Skin epidermis (tissue), 12 donors: ENCODE results near the gene GCC1.
"Not testable (repeated sequence)": the region's sequence is repeated elsewhere in the genome, so short reads cannot be mapped to it uniquely, and the experiment has no call there.

Experiments used
- H3K27ac ChIP-seq, 21 experiments: fragments of 200-600 bp; sonication (generic) in 11 of 21; one replicate each; pipeline ENCODE4 v1.5.0; 2020; ENCODE audit warnings: mild to moderate bottlenecking in 3 of 21, inconsistent platforms in 2 of 21, moderate library complexity in 2 of 21
- H3K4me3 ChIP-seq, 7 experiments: fragments of 200-600 bp; sonication (generic) in 2 of 7; one replicate each; pipeline ENCODE4 v1.5.0; 2020; ENCODE audit warnings: inconsistent platforms in 2 of 7, mild to moderate bottlenecking in 2 of 7, moderate library complexity in 1 of 7

The GCC1 gene

GRCh38 chr7:127591591-127591990 is 6.2 kb upstream of the GCC1 start:
- no peak overlapping the region for H3K4me3 ChIP-seq
- H3K27ac ChIP-seq: no peak overlapping the region

- Histone ChIP-seq H3K27ac (no peak overlapping the region), H3K4me3 (no peak overlapping the region)
Measured at GRCh38 chr7:127591189-127591588, 5.8 kb upstream of the GCC1 start.

- peak overlapping the region in 1 of 21 experiments; percentile 91 for H3K27ac ChIP-seq
- peak overlapping the region in 1 of 7 experiments; percentile 94 for H3K4me3 ChIP-seq
Measured at GRCh38 chr7:127589896-127590295, 4.5 kb upstream of the GCC1 start.

GRCh38 chr7:127588697-127589482 is 3.5 kb upstream of the GCC1 start:
- Histone ChIP-seq H3K27ac (peak overlapping the region; percentile 75 to 96 (median 93)), H3K4me3 (peak overlapping the region; percentile 73 to 97 (median 86))

- Histone ChIP-seq H3K4me3 (peak within 1 kb of the TSS; percentile 73 to 97 (median 86)), H3K27ac (peak within 1 kb of the TSS; percentile 75 to 96 (median 93))
Measured at GRCh38 chr7:127588019-127588696, 2.8 kb upstream of the GCC1 start, which contains the start of gene ARF5. ARF5 (plus strand) TSS chr7:127588411; CDS start chr7:127588499, 88 bp downstream.

GRCh38 chr7:127587663-127588018 is 2.2 kb upstream of the GCC1 start:
- Histone ChIP-seq H3K27ac (peak overlapping the region; percentile 52 to 96 (median 93)), H3K4me3 (peak overlapping the region; percentile 73 to 97 (median 86))

GRCh38 chr7:127586346-127586745 is 950 bp upstream of the GCC1 start:
- no peak overlapping the region for H3K27ac ChIP-seq
- no peak overlapping the region for H3K4me3 ChIP-seq

GRCh38 chr7:127584648-127585043 is 750 bp downstream of the GCC1 start:
- peak overlapping the region; percentile 53 to 97 (median 92) for H3K4me3 ChIP-seq

GRCh38 chr7:127582361-127582760 is 3.0 kb downstream of the GCC1 start:
- H3K4me3 ChIP-seq: no peak overlapping the region
- H3K27ac ChIP-seq: no peak overlapping the region

More at GRCh38 chr7:127584648-127585043, 750 bp downstream of the GCC1 start:
- H3K27ac ChIP-seq: peak overlapping the region in 19 of 21 experiments; percentile 73 to 94 (median 86)

GRCh38 chr7:127581716-127582115 is 3.7 kb downstream of the GCC1 start:
- Histone ChIP-seq H3K27ac (no peak overlapping the region), H3K4me3 (no peak overlapping the region)

GRCh38 chr7:127580612-127581011 is 4.8 kb downstream of the GCC1 start:
- Histone ChIP-seq H3K4me3 (no peak overlapping the region), H3K27ac (no peak overlapping the region)

- Histone ChIP-seq H3K27ac (no peak overlapping the region), H3K4me3 (no peak overlapping the region)
Measured at GRCh38 chr7:127578711-127579275, 6.6 kb downstream of the GCC1 start.

- H3K4me3 ChIP-seq: no peak overlapping the region
- no peak overlapping the region for H3K27ac ChIP-seq
Measured at GRCh38 chr7:127578036-127578684, 7.2 kb downstream of the GCC1 start.

- no peak overlapping the region for H3K4me3 ChIP-seq
- no peak overlapping the region for H3K27ac ChIP-seq
Measured at GRCh38 chr7:127571741-127572505, 13.5 kb downstream of the GCC1 start.

- H3K4me3 ChIP-seq, H3K27ac ChIP-seq: not testable (repeated sequence)
Measured at GRCh38 chr7:127568034-127568433, 17.4 kb downstream of the GCC1 start.

- Histone ChIP-seq H3K4me3 (no peak overlapping the region), H3K27ac (no peak overlapping the region)
Measured at GRCh38 chr7:127566242-127566641, 19.2 kb downstream of the GCC1 start.

GRCh38 chr7:127557803-127558202 is 27.6 kb downstream of the GCC1 start:
- H3K27ac ChIP-seq: no peak overlapping the region
- H3K4me3 ChIP-seq: no peak overlapping the region

- Histone ChIP-seq H3K4me3 (no peak overlapping the region), H3K27ac (no peak overlapping the region)
Measured at GRCh38 chr7:127556404-127556803, 29.0 kb downstream of the GCC1 start.

- no peak overlapping the region for H3K4me3 ChIP-seq
- no peak overlapping the region for H3K27ac ChIP-seq
Measured at GRCh38 chr7:127551941-127552340, 33.5 kb downstream of the GCC1 start.
